Measurements from ENCODE around the gene CELA2B.
"Not testable (repeated sequence)": the region's sequence is repeated elsewhere in the genome, so short reads cannot be mapped to it uniquely, and the experiment has no call there.

Gene CELA2B

GRCh38 chr1:15500184-15501178, 24.6 kb downstream of the CELA2B start:
- no peak for DNase-seq (ENCODE audit: low read depth in 2 of 2)

GRCh38 chr1:15501208-15502032, 25.5 kb downstream of the CELA2B start:
- no peak for DNase-seq (ENCODE audit: low read depth in 2 of 2)

GRCh38 chr1:15504436-15504835, 28.5 kb downstream of the CELA2B start:
- no peak for DNase-seq (ENCODE audit: low read depth in 2 of 2)

- DNase-seq (ENCODE audit: low read depth in 2 of 2): no peak
These were observed 30.9 kb downstream of the CELA2B start for GRCh38 chr1:15506831-15507230.

- no peak for DNase-seq (ENCODE audit: low read depth in 2 of 2)
These were observed 31.4 kb downstream of the CELA2B start for GRCh38 chr1:15507278-15507677.

- no peak for DNase-seq (ENCODE audit: low read depth in 2 of 2)
These were observed 33.0 kb downstream of the CELA2B start for GRCh38 chr1:15508700-15509487.

GRCh38 chr1:15509586-15509985, 33.7 kb downstream of the CELA2B start:
- DNase-seq (ENCODE audit: low read depth in 2 of 2): no peak

- DNase-seq (ENCODE audit: low read depth in 2 of 2): no peak
These were observed 34.9 kb downstream of the CELA2B start for GRCh38 chr1:15510611-15511405.

GRCh38 chr1:15513192-15513591, 37.3 kb downstream of the CELA2B start:
- no peak for DNase-seq (ENCODE audit: low read depth in 2 of 2)

GRCh38 chr1:15513919-15514318, 38.0 kb downstream of the CELA2B start:
- no peak for DNase-seq (ENCODE audit: low read depth in 2 of 2)

GRCh38 chr1:15514557-15514956, 38.7 kb downstream of the CELA2B start:
- not testable (repeated sequence) for DNase-seq (ENCODE audit: low read depth in 2 of 2)

- DNase-seq (ENCODE audit: low read depth in 2 of 2): no peak
These were observed 39.2 kb downstream of the CELA2B start for GRCh38 chr1:15515022-15515663.

- DNase-seq (ENCODE audit: low read depth in 2 of 2): no peak
These were observed 43.7 kb downstream of the CELA2B start for GRCh38 chr1:15519625-15520024.

GRCh38 chr1:15521206-15521906, 45.5 kb downstream of the CELA2B start:
- DNase-seq (ENCODE audit: low read depth in 2 of 2): not testable (repeated sequence)

GRCh38 chr1:15522551-15522950, 46.6 kb downstream of the CELA2B start:
- DNase-seq (ENCODE audit: low read depth in 2 of 2): no peak

- DNase-seq (ENCODE audit: low read depth in 2 of 2): no peak
These were observed 47.5 kb downstream of the CELA2B start for GRCh38 chr1:15523104-15524020.

- DNase-seq (ENCODE audit: low read depth in 2 of 2): no peak
These were observed 48.0 kb downstream of the CELA2B start, which contains the start of gene CASP9 for GRCh38 chr1:15524021-15524282. CASP9 (minus strand) TSS chr1:15524215; CDS start chr1:15524200, 15 bp downstream.

GRCh38 chr1:15524283-15525049, 48.6 kb downstream of the CELA2B start:
- peak; percentile 96 for DNase-seq (ENCODE audit: low read depth in 2 of 2)

All from fibroblast of skin of left biceps (primary cell).